Lower leg skin (tissue), 3 donors: ENCODE data around the gene ADAMTS6.

Experiments
- CTCF ChIP-seq, 3 donors: fragments of 450-650 bp; IDR thresholded peaks; one replicate each; pipeline ENCODE4 v1.5.1; 2016; ENCODE audit warnings: antibody characterized with exemption in 3 of 3, mild to moderate bottlenecking in 3 of 3, moderate library complexity in 2 of 3
- POLR2A ChIP-seq, 2 donors: fragments of 450-650 bp; IDR thresholded peaks; one replicate each; pipeline ENCODE4 v1.6.1; 2016 to 2017; ENCODE audit warnings: antibody characterized with exemption in 2 of 2, mild to moderate bottlenecking in 1 of 2, moderate library complexity in 1 of 2

GRCh38 chr5:65204966-65205365 lies 276.8 kb downstream of the ADAMTS6 start:
- TF ChIP-seq CTCF (IDR thresholded peaks at IDR 0.05) (no peak), POLR2A (IDR thresholded peaks at IDR 0.05) (no peak)
